A172 (cell line): ENCODE results near the gene CCL23. TPM values are rescaled to one million over a fixed set of nuclear protein-coding genes. Genes with fewer than 3 reads are reported as not detected.
"Not testable (repeated sequence)": the region's sequence is repeated elsewhere in the genome, so short reads cannot be mapped to it uniquely, and the experiment has no call there.

Experiments
- DNase-seq: peaks from one replicate; pipeline ENCODE4 v3.0.0-alpha.2; 2015; ENCODE audit warnings: low spot score
- total RNA-seq: library from RNA; depleted of rRNA; stranded (reverse); fragments of >200 nt; shearing (Covaris generic); gene quantifications from 2 replicates; pipeline ENCODE4 v1.2.3, GENCODE V29; 2014

The CCL23 gene
- total RNA-seq, 1 experiment from 2014 or later: not detected

GRCh38 chr17:36004594-36005108 is 13.1 kb downstream of the CCL23 start:
- no peak for DNase-seq

- no peak for DNase-seq
These were observed 15.1 kb downstream of the CCL23 start for GRCh38 chr17:36002631-36003030.

- DNase-seq: no peak
These were observed 15.7 kb downstream of the CCL23 start for GRCh38 chr17:36001862-36002603.

GRCh38 chr17:36001110-36001771 is 16.5 kb downstream of the CCL23 start, which contains the start of gene CCL15:
Gene CCL15 (minus strand): TSS chr17:36001553. CDS start chr17:36001492, 61 bp downstream.
- DNase-seq: no peak

GRCh38 chr17:36000732-36001109 is 17.1 kb downstream of the CCL23 start:
- no peak for DNase-seq

GRCh38 chr17:35998756-35999155 is 19.0 kb downstream of the CCL23 start:
- no peak for DNase-seq

GRCh38 chr17:35998018-35998545 is 19.7 kb downstream of the CCL23 start:
- no peak for DNase-seq

- not testable (repeated sequence) for DNase-seq
These were observed 22.4 kb downstream of the CCL23 start for GRCh38 chr17:35995346-35995745.

GRCh38 chr17:35991075-35991474 is 26.7 kb downstream of the CCL23 start:
- no peak for DNase-seq

- no peak for DNase-seq
These were observed 29.6 kb downstream of the CCL23 start for GRCh38 chr17:35988164-35988563.

GRCh38 chr17:35986643-35987042 is 31.1 kb downstream of the CCL23 start, which contains the start of gene CCL14:
Gene CCL14 (minus strand): TSS chr17:35986729. CDS start chr17:35986649, 80 bp downstream.
- DNase-seq: no peak

GRCh38 chr17:35984140-35984539 is 33.6 kb downstream of the CCL23 start:
- DNase-seq: no peak

- DNase-seq: no peak
These were observed 35.2 kb downstream of the CCL23 start for GRCh38 chr17:35982409-35983191.

GRCh38 chr17:35981908-35982330 is 35.9 kb downstream of the CCL23 start:
- no peak for DNase-seq

- DNase-seq: no peak
These were observed 36.5 kb downstream of the CCL23 start, which contains the start of gene CCL16 for GRCh38 chr17:35981246-35981645. Gene CCL16 (minus strand): TSS chr17:35981497. CDS start chr17:35981420, 77 bp downstream.

GRCh38 chr17:35978346-35978745 is 39.4 kb downstream of the CCL23 start:
- DNase-seq: no peak

GRCh38 chr17:35977509-35977908 is 40.3 kb downstream of the CCL23 start:
- DNase-seq: no peak

GRCh38 chr17:35973333-35974260 is 44.2 kb downstream of the CCL23 start:
- no peak for DNase-seq

GRCh38 chr17:35972945-35973332 is 44.8 kb downstream of the CCL23 start:
- DNase-seq: no peak

- no peak for DNase-seq
These were observed 45.2 kb downstream of the CCL23 start for GRCh38 chr17:35972535-35972934.

- no peak for DNase-seq
These were observed 45.7 kb downstream of the CCL23 start for GRCh38 chr17:35972066-35972465.
